ENCODE results near the gene PPME1.
A peak's percentile ranks its signal among the peaks of the same experiment; 100 is the strongest.

The PPME1 gene

GRCh38 chr11:74233683-74234082 is 62.6 kb downstream of the PPME1 start:
- no peak for DNase-seq

GRCh38 chr11:74235121-74235520 is 64.0 kb downstream of the PPME1 start:
- DNase-seq = no peak

- DNase-seq = no peak
Observed at GRCh38 chr11:74237541-74237940, 66.5 kb downstream of the PPME1 start.

- no peak for DNase-seq
Observed at GRCh38 chr11:74238243-74238642, 67.2 kb downstream of the PPME1 start.

GRCh38 chr11:74248469-74248868 is 77.4 kb downstream of the PPME1 start:
- DNase-seq = no peak

DNA sequence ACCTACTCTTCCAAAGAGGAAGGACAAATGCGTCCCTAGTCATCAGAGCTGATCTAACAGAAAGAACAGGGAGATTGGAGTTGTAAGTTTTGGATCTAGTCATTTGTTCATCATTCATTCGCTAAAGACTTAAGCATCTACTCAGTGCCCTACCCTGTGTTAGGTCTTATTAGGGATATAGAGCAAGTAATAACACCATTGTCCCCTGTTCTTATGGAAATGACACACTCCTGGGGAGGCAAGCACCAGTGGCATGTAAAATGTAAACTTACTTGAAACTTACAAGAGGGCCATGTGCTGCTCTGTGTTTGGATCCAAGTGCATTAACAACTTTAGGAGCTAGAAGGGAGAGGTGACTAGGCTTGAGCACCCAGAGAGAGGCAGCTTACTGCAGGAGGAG is 78.4 kb downstream of the PPME1 start:
- DNase-seq = no peak

GRCh38 chr11:74253361-74253760 is 82.3 kb downstream of the PPME1 start:
- no peak for DNase-seq

DNA sequence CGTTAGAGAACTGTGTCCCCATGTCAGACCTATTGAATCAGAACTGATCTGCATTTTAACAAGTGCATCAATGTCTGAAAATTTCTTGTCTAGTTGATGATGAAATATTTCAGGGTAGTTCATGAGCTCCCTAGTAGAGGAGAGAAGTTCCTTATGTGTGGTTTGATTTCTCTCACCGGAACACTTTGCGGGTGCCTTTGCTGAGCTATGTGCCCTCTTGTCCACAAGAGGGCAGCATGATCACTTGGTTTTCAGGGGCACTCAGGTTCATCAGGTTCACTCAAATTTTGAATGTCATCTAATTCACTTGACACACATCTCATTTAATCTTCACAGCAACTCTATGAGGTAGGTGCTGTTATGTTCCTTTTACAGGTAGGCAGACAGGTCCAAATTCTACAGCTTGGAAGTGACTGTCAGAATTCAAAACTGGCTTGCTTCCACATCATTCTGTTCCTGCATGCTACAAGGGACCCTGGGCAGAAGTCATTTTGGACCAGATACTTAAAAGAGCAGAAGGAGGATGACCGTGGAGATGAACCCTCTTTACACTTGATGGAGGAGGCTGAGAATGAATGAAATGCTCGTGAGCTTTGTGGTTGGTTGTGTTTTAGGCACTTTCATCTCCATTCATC is 84.8 kb downstream of the PPME1 start:
- DNase-seq = peak; percentile 86

DNA sequence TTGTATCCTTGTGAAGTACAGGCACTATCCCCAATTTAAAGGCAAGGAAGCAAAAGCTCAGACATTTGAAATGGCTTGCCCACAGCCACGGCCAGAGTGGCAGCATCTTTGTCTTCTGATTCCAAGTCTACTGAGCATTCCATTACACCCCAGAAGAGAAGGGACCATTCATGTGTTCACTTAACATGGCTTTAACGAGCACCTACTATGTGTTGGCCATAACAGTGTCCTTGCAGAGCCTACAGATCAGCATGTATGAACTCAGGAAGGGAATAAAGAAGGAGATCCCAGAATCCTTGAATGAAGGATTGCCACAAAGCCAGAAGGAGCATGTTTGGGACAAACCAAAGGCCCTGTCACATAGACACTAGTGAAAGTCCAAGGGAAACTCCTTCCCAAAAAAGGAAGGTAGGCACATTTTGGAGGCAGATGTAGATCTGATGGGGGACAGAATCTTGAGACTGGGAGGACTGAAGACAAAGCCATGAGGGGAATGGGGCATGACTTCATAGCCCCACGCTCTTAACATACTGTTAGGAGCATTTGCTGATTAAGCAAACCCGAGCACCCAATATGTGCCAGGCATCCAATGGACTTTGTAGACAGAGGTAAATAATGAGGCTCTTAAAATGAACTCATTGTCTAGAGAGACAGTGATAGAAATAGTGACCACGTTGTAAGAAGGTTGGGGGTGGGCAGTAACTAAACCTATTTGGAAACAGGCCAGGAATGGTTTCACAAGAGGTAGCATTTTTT is 85.5 kb downstream of the PPME1 start:
- DNase-seq = peak; percentile 19

DNA sequence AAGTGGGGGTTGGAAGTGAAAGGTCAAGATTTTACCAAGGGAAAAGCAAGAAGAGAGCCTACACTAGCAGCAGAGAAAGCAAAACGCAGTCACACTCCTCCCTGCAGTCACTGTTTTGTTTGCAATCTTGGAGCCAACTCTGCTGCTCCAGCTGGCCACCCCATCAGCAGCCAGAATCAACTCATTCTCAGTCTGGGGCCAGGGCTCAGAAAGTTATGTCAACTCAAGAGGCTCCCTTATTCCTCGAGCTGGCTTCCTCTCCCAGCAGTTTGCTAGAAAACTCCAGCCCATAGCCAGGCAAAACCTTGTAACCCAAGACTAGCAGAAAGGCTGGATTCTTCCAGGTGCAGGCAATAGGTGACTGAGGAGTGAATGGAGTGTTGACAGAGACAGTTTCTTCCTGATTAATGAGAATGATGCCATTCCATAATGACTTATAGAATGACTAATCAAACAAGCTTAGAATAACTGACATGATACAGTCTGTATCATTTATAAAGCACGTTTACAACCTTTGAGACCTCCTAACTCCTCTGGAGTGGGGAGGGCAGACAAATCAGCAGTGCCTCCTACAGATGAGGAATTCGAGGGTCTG is 87.0 kb downstream of the PPME1 start:
- DNase-seq = no peak

DNA sequence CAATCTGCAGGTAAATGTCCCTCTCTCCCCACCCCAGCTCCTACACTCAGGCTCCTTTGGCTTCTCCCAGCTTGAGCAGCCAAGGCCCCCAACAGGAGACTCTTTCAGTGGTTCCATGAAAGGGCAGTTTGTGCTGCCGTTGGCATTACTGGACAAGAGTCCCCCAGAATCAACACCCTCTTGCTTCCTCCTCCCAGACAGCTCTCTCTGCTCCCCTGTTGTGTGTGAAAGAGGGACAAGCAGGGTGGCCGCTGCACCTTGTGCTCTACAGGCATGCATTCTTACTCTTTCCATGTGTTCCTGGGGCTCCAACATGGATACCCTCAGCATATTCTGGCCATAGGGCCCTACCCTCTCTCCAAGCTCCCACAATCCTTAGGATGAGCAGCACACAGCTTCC is 91.6 kb downstream of the PPME1 start:
- no peak for DNase-seq

DNA sequence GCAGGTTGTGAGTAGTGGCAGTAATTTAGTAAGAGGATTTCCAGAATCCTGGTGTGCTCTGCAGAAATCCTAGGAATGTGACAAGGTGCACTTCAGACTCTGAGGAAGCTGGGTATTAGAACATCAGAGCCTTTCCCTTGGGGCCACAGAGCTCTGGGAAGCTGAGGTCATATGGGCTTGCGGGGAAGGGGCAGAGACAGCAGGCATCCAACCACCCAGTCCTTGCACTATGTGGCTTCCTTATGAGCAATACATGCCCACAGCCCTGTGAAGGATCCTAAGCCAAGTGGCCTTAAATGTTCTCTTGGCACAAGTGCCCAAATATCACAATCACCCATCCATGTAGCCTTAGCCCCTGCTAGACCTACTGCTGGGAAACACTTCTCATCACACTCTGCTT is 94.2 kb downstream of the PPME1 start:
- no peak for DNase-seq

DNA sequence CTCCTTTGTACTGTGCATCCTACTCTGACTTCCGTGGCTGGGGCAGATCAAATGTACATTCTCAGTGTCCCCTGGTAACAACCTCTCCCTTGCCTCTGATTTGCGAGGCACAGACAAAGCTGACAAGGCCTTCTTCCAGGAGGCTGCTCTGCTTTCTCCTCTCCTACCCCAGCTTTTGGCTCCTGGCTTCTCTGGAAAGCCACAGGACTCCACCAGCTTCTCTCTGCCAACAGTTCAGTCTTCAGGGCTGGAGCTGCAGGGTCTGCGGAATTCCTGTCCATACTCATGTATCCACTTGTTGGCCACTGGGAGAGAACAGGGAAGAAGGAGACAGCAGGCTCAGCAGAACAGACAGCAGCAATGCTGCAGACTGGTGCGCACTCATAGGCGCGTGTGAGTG is 95.9 kb downstream of the PPME1 start:
- no peak for DNase-seq

DNA sequence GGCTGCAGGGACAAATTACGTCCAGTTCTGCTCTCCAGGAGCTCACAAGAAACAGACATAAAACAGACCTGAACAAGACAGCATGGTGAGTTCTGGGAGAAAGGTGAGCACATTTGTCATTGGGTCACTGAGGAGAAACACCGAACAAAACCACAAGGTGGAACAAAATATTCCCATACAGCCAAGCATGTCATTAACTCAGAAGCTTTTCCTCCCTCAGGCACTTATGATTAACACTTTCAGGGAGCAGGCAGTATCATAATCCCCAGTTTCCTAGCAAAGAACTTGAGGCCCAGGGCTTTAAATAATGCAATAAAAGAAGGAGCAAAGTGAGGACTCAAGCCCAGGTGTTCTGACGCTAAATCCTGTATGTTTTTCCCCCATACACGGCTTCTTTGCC is 97.4 kb downstream of the PPME1 start:
- DNase-seq = no peak

- DNase-seq = peak; percentile 58
Observed at GRCh38 chr11:74269161-74269811, 98.2 kb downstream of the PPME1 start.

DNA sequence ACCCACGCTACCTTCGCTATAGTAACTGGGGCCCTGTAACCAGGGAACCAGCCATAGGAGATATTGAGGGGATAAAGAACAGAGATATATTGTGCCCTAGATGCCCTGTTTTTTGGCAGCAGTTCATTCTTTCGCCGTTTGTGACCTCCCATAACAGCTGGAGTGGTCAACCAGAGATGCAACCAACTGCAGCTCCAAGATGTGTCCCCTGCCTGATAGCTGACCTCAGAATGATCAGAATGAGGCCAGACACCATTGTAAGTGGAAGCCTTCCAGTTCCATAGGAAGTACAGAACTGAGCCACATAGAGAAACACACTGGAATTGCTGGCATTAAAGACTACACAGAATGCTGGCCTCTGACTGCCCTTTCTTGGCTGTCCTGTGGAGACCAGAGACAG is 101.2 kb downstream of the PPME1 start:
- DNase-seq = no peak

- no peak for DNase-seq
Observed at GRCh38 chr11:74276581-74276980, 105.5 kb downstream of the PPME1 start.

GRCh38 chr11:74278103-74278502 is 107.0 kb downstream of the PPME1 start:
- DNase-seq = no peak

- DNase-seq = no peak
Observed at GRCh38 chr11:74278721-74279161, 107.7 kb downstream of the PPME1 start.

DNA sequence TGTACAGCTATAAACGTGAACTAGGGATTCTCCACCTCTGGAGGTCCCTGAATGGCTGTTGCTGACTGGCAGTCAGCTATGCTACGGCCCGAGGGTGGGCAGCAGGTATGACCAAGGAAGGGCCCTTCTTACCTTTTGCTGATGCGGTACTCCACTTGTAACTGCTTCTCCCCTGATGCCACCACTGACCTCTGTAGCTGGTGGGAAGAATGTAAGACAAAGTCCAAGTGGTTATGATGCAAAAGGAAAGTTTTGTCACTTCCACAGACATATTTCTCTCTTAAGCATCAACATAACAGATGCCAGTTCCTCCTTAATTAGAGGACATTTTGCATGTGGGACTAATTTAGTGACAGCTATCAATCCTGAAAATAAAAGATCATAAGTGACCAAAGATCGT is 108.2 kb downstream of the PPME1 start:
- no peak for DNase-seq

GRCh38 chr11:74280494-74280893 is 109.4 kb downstream of the PPME1 start:
- DNase-seq = no peak

DNA sequence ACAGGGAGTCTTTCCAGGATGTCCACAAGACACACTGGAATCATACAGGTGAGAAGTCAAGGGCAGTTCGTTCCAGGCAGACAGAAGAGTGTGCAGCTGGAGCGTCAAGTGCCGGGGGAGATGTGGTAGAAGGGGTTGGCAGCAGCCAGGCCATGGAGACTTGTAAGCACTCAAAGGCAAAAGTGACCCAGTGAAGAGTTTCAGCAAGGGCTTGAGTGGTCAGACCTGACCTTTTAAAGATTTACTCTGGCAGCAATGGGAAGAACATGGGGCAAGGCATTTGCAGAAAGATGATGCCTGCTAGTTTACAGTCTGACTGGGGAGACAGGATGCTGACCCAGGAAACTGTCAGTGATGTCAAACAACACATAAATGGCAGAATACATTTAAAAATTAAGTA is 111.3 kb downstream of the PPME1 start:
- DNase-seq = no peak

DNA sequence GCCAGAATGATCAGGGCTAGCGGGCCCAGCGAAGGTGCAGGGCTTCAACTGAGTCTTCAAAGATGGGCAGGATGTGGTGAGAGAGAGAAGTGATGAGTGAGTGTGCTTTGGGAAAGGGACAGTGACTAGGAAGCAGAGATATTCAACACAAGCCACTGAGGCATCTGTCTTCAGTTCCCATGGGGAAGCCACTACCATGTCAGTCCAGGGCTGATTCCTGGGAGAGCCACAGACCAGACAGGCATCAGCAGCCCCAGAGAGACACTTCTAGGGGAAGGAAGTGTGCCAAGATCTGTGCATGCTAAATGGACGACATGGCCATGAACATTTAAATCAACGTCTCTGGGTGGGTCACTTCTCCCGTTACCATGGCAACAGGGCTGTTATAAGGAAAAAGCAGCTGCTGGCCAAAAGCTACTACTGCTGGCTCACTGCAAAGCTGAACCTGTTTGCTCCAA is 111.9 kb downstream of the PPME1 start:
- no peak for DNase-seq

Measured in hematopoietic multipotent progenitor cell treated with erythropoietin and hydrocortisone succinate and interleukin-3 and kit ligand, for 4 days (in vitro differentiated cells).